Skeletal muscle tissue (tissue), 4 donors: Measurements from ENCODE around the gene SLC12A7. TPM values are rescaled to one million over a fixed set of nuclear protein-coding genes. Genes with fewer than 3 reads are reported as not detected.

ENCODE experiments used
- H3K27ac ChIP-seq: one replicate; pipeline ENCODE4 v1.7.0; 2013; ENCODE audit warnings: mild to moderate bottlenecking, low read depth, low read length, inconsistent platforms
- H3K27me3 ChIP-seq, 3 donors: one replicate each; pipeline ENCODE4 v1.7.0; 2013; ENCODE audit warnings: low read length in 3 of 3; ENCODE audit not compliant: control insufficient read depth in 3 of 3, insufficient read depth in 3 of 3
- H3K36me3 ChIP-seq, 3 donors: one replicate each; pipeline ENCODE4 v1.7.0; 2013; ENCODE audit warnings: low read length in 3 of 3; ENCODE audit not compliant: control insufficient read depth in 3 of 3, insufficient read depth in 3 of 3
- H3K4me1 ChIP-seq, 3 donors: one replicate each; pipeline ENCODE4 v1.7.0; 2013; ENCODE audit warnings: low read length in 3 of 3, mild to moderate bottlenecking in 3 of 3; ENCODE audit not compliant: control insufficient read depth in 3 of 3, insufficient read depth in 3 of 3
- H3K4me3 ChIP-seq, 3 donors: one replicate each; pipeline ENCODE4 v1.7.0; 2013; ENCODE audit warnings: low read length in 3 of 3
- H3K9ac ChIP-seq, 3 donors: one replicate each; pipeline ENCODE4 v1.7.0; 2013; ENCODE audit warnings: low read length in 3 of 3, mild to moderate bottlenecking in 3 of 3, moderate library complexity in 2 of 3, low read depth in 1 of 3
- H3K9me3 ChIP-seq, 3 donors: one replicate each; pipeline ENCODE4 v1.7.0; 2013; ENCODE audit warnings: low read length in 3 of 3; ENCODE audit not compliant: control insufficient read depth in 3 of 3
- total RNA-seq: library from RNA; depleted of rRNA; stranded (reverse); fragments of >200 nt; gene quantifications from one replicate; pipeline ENCODE4 v1.2.3, GENCODE V29; 2014
- donor health status: Osteomylitis.

SLC12A7 gene
- total RNA-seq, 1 donor from 2014 or later: 5.7 TPM

DNA sequence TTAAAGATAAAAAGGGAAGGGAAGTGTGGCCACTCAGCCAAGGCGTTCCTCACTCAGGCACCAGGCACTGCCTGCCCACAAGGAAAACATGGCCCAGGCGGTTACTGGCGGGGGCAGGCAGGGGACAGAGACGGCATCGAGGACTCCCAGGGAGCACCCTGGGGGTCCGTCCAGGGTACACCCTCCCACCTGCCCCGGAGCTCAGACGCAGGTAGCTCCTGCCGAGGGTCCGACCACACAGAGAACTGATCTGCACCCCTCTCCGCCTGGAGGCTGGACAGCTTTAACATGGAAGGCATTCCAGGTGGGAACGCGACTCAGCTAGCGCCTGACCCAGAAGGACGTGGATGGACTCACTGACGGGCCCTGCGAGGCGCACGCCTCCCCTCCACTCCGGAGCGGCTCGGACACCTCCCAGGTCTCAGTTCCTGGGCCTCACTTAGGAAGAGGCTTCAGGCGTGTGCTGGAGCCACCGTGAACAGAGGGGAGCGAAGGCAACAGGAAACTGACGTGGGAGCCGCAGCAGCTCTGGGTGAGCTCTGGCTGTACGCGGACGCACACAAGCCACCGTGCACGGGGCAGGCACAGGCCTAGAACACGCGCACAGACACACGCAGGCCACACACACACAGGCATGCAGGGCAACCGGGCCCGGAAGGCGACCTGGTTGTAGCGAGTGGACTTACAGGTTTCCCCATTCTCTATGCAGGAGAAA is 55.8 kb downstream of the SLC12A7 start:
- Histone ChIP-seq H3K36me3 (peaks cover 18 to 29% (median 18%) of the 10 kb centered on the region in 3 donors), H3K9ac (no peak overlapping the region)

GRCh38 chr5:1054799-1055775 is 56.8 kb downstream of the SLC12A7 start:
- Histone ChIP-seq H3K27me3 (peaks cover 0 to 12% (median 6%) of the 10 kb centered on the region in 3 donors), H3K36me3 (peaks cover 17 to 29% (median 18%) of the 10 kb centered on the region in 3 donors)

More for the DNA sequence above, 55.8 kb downstream of the SLC12A7 start:
- Histone ChIP-seq H3K4me1 (peaks cover 0 to 11% (median 0%) of the 10 kb centered on the region in 3 donors), H3K27ac (no peak overlapping the region), H3K4me3 (no peak overlapping the region), H3K27me3 (peaks cover 0 to 8% (median 6%) of the 10 kb centered on the region in 3 donors), H3K9me3 (no peaks in the 10 kb centered on the region)

DNA sequence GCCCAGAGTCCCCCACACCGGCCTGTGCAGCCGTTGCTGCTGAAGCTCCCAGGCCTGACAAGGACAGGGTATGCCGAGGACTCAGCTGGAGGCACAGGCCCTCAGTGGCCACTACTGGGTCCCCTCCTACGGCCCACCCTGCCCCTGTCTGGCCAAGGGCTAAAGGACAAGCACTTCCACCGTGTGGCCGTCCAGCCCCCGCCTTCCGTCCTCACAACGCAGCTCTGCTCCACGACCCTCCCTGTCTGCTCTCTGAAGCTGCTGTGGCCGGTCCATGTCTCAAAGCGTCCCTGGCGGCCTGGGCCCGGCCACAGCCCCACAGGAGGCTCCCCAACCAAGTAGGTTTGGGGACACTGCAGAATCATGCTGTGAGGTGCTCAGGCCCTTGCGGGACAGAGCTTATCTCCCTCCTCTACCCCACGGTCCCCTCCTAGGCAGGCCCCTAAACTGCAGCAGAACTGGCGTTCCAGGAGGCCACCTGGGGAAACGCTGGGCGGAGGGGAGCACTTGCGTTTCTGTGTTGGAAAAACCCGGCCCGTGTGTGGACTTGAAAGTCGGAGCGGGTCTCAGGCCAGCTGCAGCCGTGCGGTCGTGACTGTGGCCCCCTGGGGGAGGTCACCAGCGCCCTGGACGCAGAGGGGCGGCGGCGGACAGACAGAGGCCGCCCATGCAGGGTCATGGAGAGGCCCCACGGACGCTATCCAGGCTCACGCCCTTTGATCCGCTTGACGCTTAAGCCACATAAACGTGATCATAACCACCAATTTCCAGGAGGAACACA is 57.7 kb downstream of the SLC12A7 start:
- no peaks in the 10 kb centered on the region for H3K9me3 ChIP-seq
- H3K27ac ChIP-seq: no peak overlapping the region
- peaks cover 0 to 11% (median 0%) of the 10 kb centered on the region in 3 donors for H3K4me1 ChIP-seq
- peaks cover 13 to 27% (median 17%) of the 10 kb centered on the region in 3 donors for H3K36me3 ChIP-seq
- peaks cover 0 to 12% (median 6%) of the 10 kb centered on the region in 3 donors for H3K27me3 ChIP-seq
- no peak overlapping the region for H3K4me3 ChIP-seq
- H3K9ac ChIP-seq: no peak overlapping the region

More at GRCh38 chr5:1054799-1055775, 56.8 kb downstream of the SLC12A7 start:
- Histone ChIP-seq H3K27ac (no peak overlapping the region), H3K9ac (no peak overlapping the region), H3K9me3 (no peaks in the 10 kb centered on the region), H3K4me1 (peaks cover 0 to 11% (median 0%) of the 10 kb centered on the region in 3 donors), H3K4me3 (no peak overlapping the region)

DNA sequence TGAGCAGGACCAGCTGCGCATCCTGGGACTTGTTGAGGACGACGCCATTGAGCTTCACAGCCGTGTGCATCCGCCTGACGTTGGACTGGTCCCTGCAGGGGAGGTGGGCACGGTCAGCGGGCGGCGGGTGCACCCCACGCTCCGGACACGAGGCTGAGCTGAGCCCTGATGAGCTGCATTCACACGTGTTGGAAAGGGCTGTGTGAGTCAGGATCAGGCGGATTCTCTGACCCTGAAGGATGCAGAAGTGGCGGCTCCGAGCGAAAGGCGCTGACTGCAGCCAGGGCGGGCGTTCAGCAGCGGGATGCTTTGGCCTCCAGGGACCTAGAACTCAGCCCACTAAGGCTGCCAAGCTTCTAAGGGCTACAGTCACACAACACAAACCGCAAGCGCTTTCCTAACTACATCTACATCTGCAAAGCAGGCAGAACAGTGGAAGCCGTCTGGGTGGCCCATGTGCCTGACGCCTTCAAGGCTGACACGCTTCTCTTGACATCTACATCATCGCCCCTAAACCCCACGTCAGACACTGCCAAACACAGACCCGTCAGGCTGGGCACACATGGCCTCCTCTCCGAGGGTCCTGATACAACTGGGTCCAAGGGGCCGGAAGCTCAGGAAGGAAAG is 58.4 kb downstream of the SLC12A7 start:
- Histone ChIP-seq H3K4me3 (no peak overlapping the region), H3K27me3 (peaks cover 0 to 12% (median 6%) of the 10 kb centered on the region in 3 donors), H3K9ac (no peak overlapping the region), H3K9me3 (no peaks in the 10 kb centered on the region), H3K36me3 (peaks cover 7 to 24% (median 13%) of the 10 kb centered on the region in 3 donors), H3K4me1 (peaks cover 0 to 11% (median 0%) of the 10 kb centered on the region in 3 donors), H3K27ac (no peak overlapping the region)

GRCh38 chr5:1052641-1053390 is 59.0 kb downstream of the SLC12A7 start:
- H3K27ac ChIP-seq: no peak overlapping the region
- H3K9ac ChIP-seq: no peak overlapping the region
- H3K9me3 ChIP-seq: no peaks in the 10 kb centered on the region
- peaks cover 0 to 12% (median 6%) of the 10 kb centered on the region in 3 donors for H3K27me3 ChIP-seq
- peaks cover 7 to 24% (median 13%) of the 10 kb centered on the region in 3 donors for H3K36me3 ChIP-seq
- no peak overlapping the region for H3K4me3 ChIP-seq
- peaks cover 0 to 11% (median 0%) of the 10 kb centered on the region in 3 donors for H3K4me1 ChIP-seq

DNA sequence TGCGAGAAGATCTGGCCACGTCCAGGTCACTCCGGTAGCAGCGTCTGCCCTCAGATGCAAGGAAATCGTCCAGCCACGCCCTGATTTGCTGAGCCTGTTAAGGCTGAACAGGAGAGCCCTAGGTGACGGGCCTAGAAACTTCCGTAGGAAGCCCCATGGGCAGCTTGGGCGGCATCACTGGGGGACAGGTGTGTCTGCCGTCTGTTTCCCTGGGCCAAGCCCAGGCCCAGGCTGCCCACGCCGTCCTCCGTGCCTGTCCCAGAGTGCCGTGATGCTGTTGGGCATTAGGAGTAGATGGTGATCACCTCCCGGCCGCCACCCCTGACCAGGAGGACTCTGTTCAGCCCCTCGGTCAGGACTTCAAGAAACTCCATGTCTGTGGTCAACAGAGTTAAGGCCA is 59.8 kb downstream of the SLC12A7 start:
- Histone ChIP-seq H3K9ac (no peak overlapping the region), H3K4me1 (peaks cover 0 to 11% (median 0%) of the 10 kb centered on the region in 3 donors), H3K27ac (no peak overlapping the region), H3K36me3 (peaks cover 7 to 24% (median 13%) of the 10 kb centered on the region in 3 donors), H3K9me3 (no peaks in the 10 kb centered on the region), H3K4me3 (no peak overlapping the region), H3K27me3 (peaks cover 0 to 12% (median 6%) of the 10 kb centered on the region in 3 donors)

DNA sequence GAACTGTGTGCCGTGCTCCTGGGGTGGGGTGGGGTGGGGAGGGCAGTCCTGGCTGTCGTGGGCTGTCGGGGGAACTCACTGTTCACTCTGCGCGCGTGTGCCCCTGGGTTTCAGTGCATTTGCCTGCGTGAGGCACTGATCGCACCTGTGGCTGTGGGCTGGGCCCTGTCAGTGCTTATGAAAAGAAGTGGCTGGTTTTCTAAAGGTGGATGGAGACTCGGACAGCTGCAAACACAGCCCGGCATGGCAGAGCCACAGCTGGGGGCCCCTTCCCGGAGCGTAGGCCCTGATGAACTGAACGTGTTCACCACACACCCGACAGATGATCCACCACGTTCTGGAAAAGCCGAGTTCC is 60.5 kb downstream of the SLC12A7 start:
- Histone ChIP-seq H3K27ac (no peak overlapping the region), H3K9ac (no peak overlapping the region), H3K4me1 (peaks cover 0 to 11% (median 0%) of the 10 kb centered on the region in 3 donors), H3K27me3 (peaks cover 0 to 12% (median 6%) of the 10 kb centered on the region in 3 donors), H3K4me3 (no peak overlapping the region), H3K36me3 (peaks cover 7 to 20% (median 13%) of the 10 kb centered on the region in 3 donors), H3K9me3 (no peaks in the 10 kb centered on the region)

GRCh38 chr5:1050423-1051365 is 61.2 kb downstream of the SLC12A7 start:
- Histone ChIP-seq H3K27ac (no peak overlapping the region), H3K36me3 (peaks cover 7 to 15% (median 13%) of the 10 kb centered on the region in 3 donors)

More at GRCh38 chr5:1050423-1051365, 61.2 kb downstream of the SLC12A7 start:
- Histone ChIP-seq H3K4me1 (peaks cover 0 to 11% (median 0%) of the 10 kb centered on the region in 3 donors), H3K27me3 (peaks cover 0 to 12% (median 6%) of the 10 kb centered on the region in 3 donors), H3K4me3 (no peak overlapping the region), H3K9me3 (no peaks in the 10 kb centered on the region), H3K9ac (no peak overlapping the region)
